Stimulated activated CD8-positive, alpha-beta memory T cell treated with anti-CD3 and anti-CD28 coated beads, Interleukin-15, amount 100 ng/mL, for 1 hour (primary cell): ENCODE measurements around the gene RACGAP1.
"Not testable (repeated sequence)": the region's sequence is repeated elsewhere in the genome, so short reads cannot be mapped to it uniquely, and the experiment has no call there.

Experiments
- DNase-seq: peaks from one replicate; pipeline ENCODE4 v3.0.0-alpha.2; 2020; ENCODE audit warnings: low read depth

The RACGAP1 gene

GRCh38 chr12:49986476-49986875 lies 38.8 kb downstream of the RACGAP1 start:
- not testable (repeated sequence) for DNase-seq

- no peak for DNase-seq
These were observed 39.3 kb downstream of the RACGAP1 start for GRCh38 chr12:49985981-49986380.

GRCh38 chr12:49984476-49985359 lies 40.6 kb downstream of the RACGAP1 start:
- no peak for DNase-seq

- no peak for DNase-seq
These were observed 41.4 kb downstream of the RACGAP1 start for GRCh38 chr12:49983892-49984291.

- no peak for DNase-seq
These were observed 42.8 kb downstream of the RACGAP1 start for GRCh38 chr12:49982246-49983087.

DNA sequence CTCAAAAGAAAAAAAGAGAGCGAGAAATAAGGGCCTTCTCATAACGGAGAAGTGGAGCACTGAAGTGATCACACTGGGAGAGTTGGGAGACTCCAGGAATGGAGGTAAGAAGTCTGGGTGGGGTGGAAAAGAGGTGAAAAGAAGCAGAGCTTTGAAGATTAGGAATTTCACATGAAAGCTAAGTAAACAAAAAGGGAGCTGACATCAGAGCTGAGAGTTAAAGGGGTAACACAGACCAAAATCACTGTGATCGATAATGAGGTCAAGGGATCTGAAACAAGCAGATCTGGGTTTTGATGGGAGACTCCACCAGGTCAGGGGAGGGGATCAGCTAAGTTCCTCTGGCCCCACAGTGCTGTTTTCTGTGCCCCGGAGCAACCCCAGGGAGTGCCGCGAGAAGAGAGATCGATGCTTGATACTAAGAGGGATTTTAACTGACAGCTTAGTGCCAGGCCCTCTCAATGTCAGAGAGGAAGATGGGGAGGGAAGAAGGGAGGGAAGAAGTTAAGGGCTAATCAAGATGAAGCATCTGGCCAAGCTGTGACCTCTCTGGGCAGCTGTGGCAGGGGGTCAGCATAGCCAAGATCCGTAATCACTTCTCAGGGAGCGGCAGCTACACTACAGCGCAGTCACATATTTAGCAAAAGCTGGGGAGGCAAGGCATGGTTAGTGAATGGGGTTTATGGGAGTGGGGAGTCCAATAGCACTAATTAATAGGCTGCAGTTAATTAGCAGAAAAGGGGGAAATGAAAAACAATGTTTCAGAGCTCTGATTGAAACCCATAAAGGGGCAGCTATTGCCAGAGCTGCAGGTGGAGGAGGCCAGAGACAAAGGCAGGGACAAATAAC lies 44.6 kb downstream of the RACGAP1 start:
- no peak for DNase-seq

GRCh38 chr12:49979791-49980190 lies 45.5 kb downstream of the RACGAP1 start:
- DNase-seq: no peak

DNA sequence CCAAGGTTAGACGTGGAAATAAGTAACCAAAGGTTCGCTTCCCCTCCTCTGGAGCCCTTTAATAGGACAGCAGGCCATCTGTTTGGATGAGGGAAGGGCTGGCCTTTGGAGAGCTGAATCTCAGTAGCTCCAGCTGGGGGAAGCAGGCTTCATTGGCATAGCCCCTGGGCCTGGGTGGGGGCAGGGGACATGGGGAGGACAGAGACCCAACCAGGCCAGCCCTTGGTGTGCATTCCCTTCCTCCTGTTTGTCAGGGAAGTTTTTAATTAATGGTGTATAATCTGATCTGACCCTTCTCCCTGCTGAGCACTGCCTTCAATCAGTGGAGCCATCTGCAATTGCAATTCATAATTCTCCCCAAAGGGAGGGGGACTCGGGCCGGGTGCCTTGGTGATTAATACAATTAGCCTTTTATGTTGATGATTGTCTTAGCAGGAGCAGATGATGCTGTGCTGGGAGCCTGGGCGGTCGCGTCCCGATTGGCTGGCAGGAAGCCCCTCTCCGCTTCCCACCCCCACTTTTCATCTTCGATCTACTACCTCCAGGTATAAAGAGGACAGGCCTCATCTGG lies 46.2 kb downstream of the RACGAP1 start:
- DNase-seq: no peak

DNA sequence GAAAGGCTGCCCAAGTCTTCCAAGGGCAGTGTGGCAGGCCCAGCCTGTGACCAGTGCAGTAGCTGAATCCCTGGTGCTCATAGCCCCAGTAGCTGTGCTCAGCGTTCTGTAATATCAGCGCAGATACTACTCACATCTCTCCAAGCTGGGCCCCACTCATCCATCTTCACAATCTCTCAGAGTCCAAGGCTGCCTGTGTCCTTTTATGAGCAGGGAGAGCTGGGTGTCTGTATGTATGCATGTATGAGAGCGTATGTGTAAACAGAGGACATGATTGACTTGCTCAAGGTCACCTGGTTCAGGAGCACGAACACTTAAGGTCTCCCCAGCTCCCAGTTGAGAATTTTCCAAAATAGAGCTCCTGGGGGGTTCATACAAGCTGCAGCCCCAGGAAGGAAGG lies 47.2 kb downstream of the RACGAP1 start:
- no peak for DNase-seq

DNA sequence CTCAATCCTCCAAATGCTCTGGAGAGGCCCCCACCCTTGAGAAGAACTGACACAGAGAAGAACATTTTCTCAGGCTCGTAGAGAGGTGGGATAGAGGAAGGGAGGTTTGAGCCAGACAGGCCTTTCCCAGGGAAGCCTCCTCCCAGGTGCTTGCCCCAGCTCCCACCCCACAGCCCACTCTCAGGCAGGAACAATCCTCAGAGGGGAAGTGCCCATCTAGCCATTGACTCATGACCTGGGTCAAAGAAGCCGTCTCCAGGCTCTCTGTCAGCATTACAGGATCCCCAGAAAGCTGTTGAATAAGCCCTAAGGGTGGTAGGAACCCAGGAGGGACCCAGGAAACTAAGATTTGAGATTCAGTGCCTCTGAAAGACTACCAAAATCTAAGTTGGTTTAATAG lies 48.7 kb downstream of the RACGAP1 start:
- DNase-seq: no peak

GRCh38 chr12:49975318-49975761 lies 50.0 kb downstream of the RACGAP1 start:
- no peak for DNase-seq

DNA sequence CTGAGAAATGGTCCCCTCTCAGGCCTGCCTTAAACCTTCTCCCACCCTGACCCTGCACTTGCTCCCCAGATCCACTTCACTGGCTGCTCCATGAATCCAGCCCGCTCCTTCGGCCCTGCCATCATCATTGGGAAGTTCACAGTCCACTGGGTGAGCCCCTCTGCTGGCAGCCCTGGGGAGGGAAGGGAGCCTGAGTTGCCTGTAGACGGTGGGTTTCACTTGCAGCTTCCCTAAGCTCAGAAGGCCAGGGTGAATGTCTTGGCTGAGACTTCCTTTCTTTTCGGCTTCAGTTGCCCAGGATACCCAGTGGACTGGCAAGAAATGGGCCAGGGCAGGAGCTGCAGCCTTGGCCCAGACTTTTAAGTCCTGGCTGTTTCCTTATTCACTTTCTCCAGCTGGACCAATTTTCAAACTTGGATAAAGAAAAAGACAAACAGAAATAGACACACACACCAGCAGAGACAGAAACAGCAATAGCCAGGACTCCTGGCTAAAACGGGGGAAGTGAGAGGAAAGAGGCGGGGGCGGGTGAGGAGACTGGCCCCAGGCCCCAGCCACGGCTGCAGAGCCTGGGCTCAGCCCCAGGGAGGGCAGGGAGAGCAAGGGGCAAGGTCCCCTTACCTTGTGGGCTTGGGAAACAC lies 50.5 kb downstream of the RACGAP1 start:
- no peak for DNase-seq

DNA sequence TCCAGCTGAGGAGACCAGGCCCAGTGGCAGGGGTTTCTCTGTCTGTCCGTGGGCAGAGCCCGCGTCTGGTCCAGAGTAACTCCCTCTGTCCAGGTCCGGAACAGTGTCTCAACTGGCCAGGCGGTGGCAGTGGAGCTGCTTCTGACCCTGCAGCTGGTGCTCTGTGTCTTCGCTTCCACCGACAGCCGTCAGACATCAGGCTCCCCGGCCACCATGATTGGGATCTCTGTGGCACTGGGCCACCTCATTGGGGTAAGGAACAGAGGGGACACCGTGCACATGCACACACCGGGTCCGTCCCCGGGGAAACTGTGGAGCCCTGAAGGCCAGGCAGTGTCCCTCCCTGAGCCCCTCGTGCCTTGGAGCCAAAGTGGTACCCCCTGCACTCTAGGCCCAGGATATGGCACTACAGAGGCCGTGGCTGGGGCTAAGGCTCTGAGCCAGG lies 51.0 kb downstream of the RACGAP1 start:
- DNase-seq: no peak

DNA sequence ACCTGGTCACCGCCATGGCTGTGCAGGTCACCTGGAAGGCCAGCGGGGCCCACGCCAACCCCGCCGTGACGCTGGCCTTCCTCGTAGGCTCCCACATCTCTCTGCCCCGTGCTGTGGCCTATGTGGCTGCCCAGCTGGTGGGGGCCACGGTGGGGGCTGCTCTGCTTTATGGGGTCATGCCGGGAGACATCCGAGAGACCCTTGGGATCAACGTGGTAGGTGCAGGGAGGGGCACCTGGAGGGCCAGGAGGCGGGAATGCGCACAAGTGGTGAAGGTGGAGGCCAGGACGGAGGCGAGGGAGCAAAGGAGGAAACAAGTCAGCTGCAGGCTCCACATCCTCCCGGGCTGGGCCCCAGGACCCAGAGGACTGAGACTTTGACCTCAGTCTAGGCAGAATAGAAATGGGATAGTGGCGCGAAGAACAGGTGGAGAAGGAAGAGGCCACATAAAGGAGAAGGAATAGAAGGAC lies 51.9 kb downstream of the RACGAP1 start:
- DNase-seq: no peak

DNA sequence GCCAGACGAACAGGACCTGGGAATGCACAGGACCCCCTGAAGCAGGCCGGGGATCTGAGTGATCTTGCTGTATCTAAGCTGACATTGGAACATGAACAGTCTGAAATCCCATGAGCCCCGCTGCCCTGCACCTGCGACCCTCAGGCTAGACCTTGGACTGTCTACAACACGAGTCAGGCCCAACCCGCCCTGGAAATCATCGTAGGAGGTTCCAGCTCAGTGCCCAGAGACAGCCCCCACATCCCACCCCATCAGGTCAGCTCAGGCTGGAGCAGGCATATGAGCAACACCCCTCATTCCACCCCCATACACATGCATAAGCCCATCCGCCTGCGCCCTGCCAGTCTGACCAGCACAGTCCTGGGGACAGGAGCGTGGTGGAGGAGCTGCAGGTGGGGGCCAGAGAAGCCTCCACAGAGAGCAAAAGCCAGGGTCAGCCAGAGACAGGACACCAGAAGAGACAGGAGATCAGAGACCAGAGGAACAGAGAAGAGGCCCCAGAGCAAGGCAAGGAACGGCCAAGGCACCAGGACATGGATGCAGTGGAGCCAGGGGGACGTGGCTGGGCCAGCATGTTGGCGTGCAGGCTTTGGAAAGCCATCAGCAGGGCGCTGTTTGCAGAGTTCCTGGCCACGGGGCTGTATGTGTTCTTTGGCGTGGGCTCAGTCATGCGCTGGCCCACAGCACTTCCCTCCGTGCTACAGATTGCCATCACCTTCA lies 52.5 kb downstream of the RACGAP1 start, which contains the start of gene AQP6:
Gene AQP6, plus strand, starts transcription at position 307 of the 720 bp plus-strand sequence. Its CDS starts 227 bp downstream, at position 534.
- DNase-seq: no peak

GRCh38 chr12:49972129-49972528 lies 53.2 kb downstream of the RACGAP1 start:
- no peak for DNase-seq

DNA sequence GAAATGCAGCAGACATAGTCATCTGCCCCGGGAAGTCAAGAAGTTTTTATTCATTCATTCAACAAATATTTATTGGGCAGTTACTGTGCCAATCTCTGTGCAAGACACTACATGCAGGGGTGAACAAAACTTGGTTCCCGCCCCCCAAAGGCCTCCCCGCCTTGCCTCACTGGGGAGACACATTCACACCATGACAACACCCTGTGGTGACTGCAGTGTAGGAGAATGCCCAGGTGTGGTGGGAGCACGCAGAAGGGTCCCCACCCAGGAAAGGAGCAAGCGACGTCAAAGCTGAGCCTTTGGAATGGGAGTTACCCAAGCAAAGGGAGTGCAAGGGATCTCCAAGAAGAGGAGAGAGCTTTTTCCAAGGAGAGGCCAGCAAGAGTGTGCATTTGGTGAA lies 54.2 kb downstream of the RACGAP1 start:
- DNase-seq: no peak

DNA sequence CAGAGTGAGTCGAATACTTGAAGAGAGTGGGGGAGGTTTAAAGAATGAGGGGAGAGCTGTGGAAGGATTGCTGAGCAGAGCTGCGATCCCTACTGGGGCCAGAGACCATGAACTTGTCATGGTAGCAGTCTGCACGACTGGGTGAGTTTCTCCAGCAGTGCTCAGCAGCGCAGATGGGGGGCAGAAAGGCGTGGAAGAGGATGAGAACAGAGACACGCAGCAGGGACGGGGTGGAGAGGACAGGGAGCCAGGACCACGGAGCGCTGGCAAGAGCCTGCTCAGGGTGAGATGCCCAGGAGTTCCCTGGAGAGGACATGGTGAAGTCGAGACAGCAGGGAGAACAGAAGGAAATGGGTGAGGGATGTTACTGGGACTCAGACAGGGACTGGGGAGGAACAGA lies 54.6 kb downstream of the RACGAP1 start:
- no peak for DNase-seq

- DNase-seq: no peak
These were observed 55.5 kb downstream of the RACGAP1 start for GRCh38 chr12:49969651-49970429.
